HCT116 (cell line): Measurements from ENCODE around the gene WNT3A. TPM values are rescaled to one million over a fixed set of nuclear protein-coding genes. Genes with fewer than 3 reads are reported as not detected.

ENCODE experiments used
- ATAC-seq: fragments of 200-7000 bp; cut with Tn5 transposase; 2 replicates; pipeline ENCODE4 v1.9.1; 2020; ENCODE audit warnings: mild to moderate bottlenecking, moderate library complexity
- BruUV-seq: library from RNA; stranded (reverse); fragments of 400-500 nt; replicated peaks from 2 replicates; lab custom pipeline; 2021; lab: Mats Ljungman, UMichigan
- CTCF ChIA-PET: fragments of 300-600 bp; sonication (Branson Sonifier 250); formaldehyde crosslinking; loops from one replicate; lab custom pipeline; 2021; ENCODE audit warnings: antibody characterized with exemption; lab: Charles Lee
- POLR2A ChIA-PET: fragments of 300-600, 350-600 bp; sonication (Branson Sonifier 250); formaldehyde crosslinking; loops from one replicate; lab custom pipeline; 2021; ENCODE audit warnings: antibody characterized with exemption; lab: Charles Lee
- RAD21 ChIA-PET, 2 experiments: fragments of 300-600 bp; sonication (Branson Sonifier 250); formaldehyde crosslinking; loops; one replicate each; lab custom pipeline; 2023; ENCODE audit warnings: low total read pairs in 2 of 2; ENCODE audit not compliant: uncharacterized antibody in 2 of 2, unreplicated experiment in 2 of 2, low non-redundant PET in 1 of 2; lab: Charles Lee
- DNase-seq: peaks from one replicate; pipeline ENCODE4 v3.0.0-alpha.2; 2010; ENCODE audit warnings: low read depth, low spot score
- H2AFZ ChIP-seq: fragments of 200-600 bp; shearing (Covaris generic), sonication (generic); 2 replicates; pipeline ENCODE4 v1.6.1; 2017; ENCODE audit warnings: low read depth, mixed run types, mixed read lengths, antibody characterized with exemption, low read length; ENCODE audit not compliant: poor library complexity, severe bottlenecking
- H3K27ac ChIP-seq: 2 replicates; pipeline ENCODE4 v1.5.1; 2012; ENCODE audit warnings: low read depth, low read length
- H3K27me3 ChIP-seq: fragments of 200-600 bp; sonication (generic); 2 replicates; pipeline ENCODE4 v1.6.1; 2016; ENCODE audit warnings: mixed run types, low read length, mixed read lengths; ENCODE audit not compliant: insufficient read depth
- H3K36me3 ChIP-seq, 2 experiments: fragments of 200-500 bp in 1 of 2; fragments of 200-600 bp in 1 of 2; sonication (Bioruptor generic) in 1 of 2; sonication (generic) in 1 of 2; 2 replicates each; pipeline versions ENCODE4 v1.5.1 to v1.6.1; 2014 to 2016; ENCODE audit warnings: low read length in 2 of 2, inconsistent platforms in 1 of 2, mixed read lengths in 1 of 2, mixed run types in 1 of 2; ENCODE audit not compliant: insufficient read depth in 2 of 2, control insufficient read depth in 1 of 2
- H3K4me1 ChIP-seq, 2 experiments: fragments of 200-600 bp in 1 of 2; sonication (generic) in 1 of 2; 2 replicates each; pipeline versions ENCODE4 v1.5.1 to v1.6.1; 2012 to 2017; ENCODE audit warnings: low read length in 2 of 2, inconsistent platforms in 1 of 2, mild to moderate bottlenecking in 1 of 2, mixed read lengths in 1 of 2, mixed run types in 1 of 2, moderate library complexity in 1 of 2; ENCODE audit not compliant: insufficient read depth in 2 of 2, control insufficient read depth in 1 of 2
- H3K4me2 ChIP-seq: fragments of 200-600 bp; sonication (generic); 2 replicates; pipeline ENCODE4 v1.6.1; 2017; ENCODE audit warnings: mixed run types, low read length, mixed read lengths
- H3K4me3 ChIP-seq, 2 experiments: fragments of 200-600 bp in 1 of 2; sonication (generic) in 1 of 2; replicated peaks in 1 of 2; 2 replicates each; pipeline ENCODE4 v1.5.1; 2011 to 2016; ENCODE audit warnings: low read length in 2 of 2, control low read depth in 1 of 2, low read depth in 1 of 2, mild to moderate bottlenecking in 1 of 2, mixed read lengths in 1 of 2, mixed run types in 1 of 2
- H3K79me2 ChIP-seq: fragments of 200-600 bp; sonication (generic); 2 replicates; pipeline ENCODE4 v1.6.1; 2017; ENCODE audit warnings: mild to moderate bottlenecking, mixed run types, low read length, moderate library complexity, mixed read lengths; ENCODE audit not compliant: insufficient read depth
- H3K9ac ChIP-seq: fragments of 200-600 bp; sonication (generic); 2 replicates; pipeline ENCODE4 v1.6.1; 2016; ENCODE audit warnings: low read length, mixed read lengths
- H3K9me2 ChIP-seq: fragments of 200-600 bp; sonication (generic), shearing (Covaris generic); 2 replicates; pipeline ENCODE4 v1.6.1; 2017; ENCODE audit warnings: mixed run types, mild to moderate bottlenecking, moderate library complexity; ENCODE audit not compliant: insufficient read depth
- H3K9me3 ChIP-seq, 2 experiments: fragments of 200-500 bp in 1 of 2; fragments of 200-600 bp in 1 of 2; sonication (Bioruptor generic) in 1 of 2; sonication (generic) in 1 of 2; 2 replicates each; pipeline ENCODE4 v1.6.1; 2014 to 2017; ENCODE audit warnings: low read length in 2 of 2, mixed read lengths in 2 of 2, inconsistent platforms in 1 of 2, low read depth in 1 of 2, mild to moderate bottlenecking in 1 of 2, mixed run types in 1 of 2, moderate library complexity in 1 of 2; ENCODE audit not compliant: control insufficient read depth in 1 of 2, insufficient read depth in 1 of 2
- H4K20me1 ChIP-seq: fragments of 200-600 bp; sonication (generic), shearing (Covaris generic); 2 replicates; pipeline ENCODE4 v1.6.1; 2017; ENCODE audit warnings: mixed run types, mild to moderate bottlenecking, moderate library complexity; ENCODE audit not compliant: insufficient read depth
- ELF1 ChIP-seq: IDR thresholded peaks from 2 replicates; pipeline ENCODE4 v1.6.1; 2012; ENCODE audit warnings: low read depth, borderline replicate concordance
- EZH2 ChIP-seq: fragments of 200-600 bp; sonication (generic); IDR thresholded peaks from 2 replicates; pipeline ENCODE4 v1.6.1; 2017; ENCODE audit warnings: antibody characterized with exemption, mixed run types
- JUND ChIP-seq: IDR thresholded peaks from 2 replicates; pipeline ENCODE4 v1.6.1; 2012
- MAX ChIP-seq: IDR thresholded peaks from 2 replicates; pipeline ENCODE4 v1.6.1; 2012
- POLR2A ChIP-seq: IDR thresholded peaks from 2 replicates; pipeline ENCODE4 v1.7.0; 2011; ENCODE audit warnings: borderline replicate concordance; ENCODE audit not compliant: insufficient read depth, insufficient read length; ENCODE audit errors: extremely low read depth
- POLR2AphosphoS5 ChIP-seq: IDR thresholded peaks from 2 replicates; pipeline ENCODE4 v1.6.1; 2011; ENCODE audit warnings: mild to moderate bottlenecking, low read depth, low read length, moderate library complexity
- REST ChIP-seq: IDR thresholded peaks from 2 replicates; pipeline ENCODE4 v1.6.1; 2012; ENCODE audit warnings: low read depth
- SIN3A ChIP-seq: IDR thresholded peaks from 2 replicates; pipeline ENCODE4 v1.6.1; 2012; ENCODE audit warnings: low read depth
- SP1 ChIP-seq: IDR thresholded peaks from 2 replicates; pipeline ENCODE4 v1.6.1; 2012; ENCODE audit warnings: low read depth
- SRF ChIP-seq: IDR thresholded peaks from 2 replicates; pipeline ENCODE4 v1.6.1; 2012; ENCODE audit warnings: low read depth
- intact Hi-C: fragments of 100-400 bp; cut with micrococcal nuclease; formaldehyde crosslinking; loops from 2 replicates; pipeline ENCODE4 v1.10.0; 2022
- total RNA-seq: library from RNA; stranded (reverse); gene quantifications from one replicate; pipeline ENCODE4 v1.2.1, GENCODE V29; 2021; ENCODE audit not compliant: unreplicated experiment
- TF ChIP-seq, protein P1 (sequence below), 3 experiments: fragments of 200-600 bp in 1 of 3; sonication (generic) in 1 of 3; IDR thresholded peaks in 2 of 3; conservative IDR thresholded peaks in 1 of 3; 2 replicates each; pipeline ENCODE4 v1.5.1; 2012 to 2017; ENCODE audit warnings: low read depth in 2 of 3, low read length in 2 of 3, antibody characterized with exemption in 1 of 3, borderline replicate concordance in 1 of 3, control low read depth in 1 of 3, mild to moderate bottlenecking in 1 of 3, mixed read lengths in 1 of 3, mixed run types in 1 of 3, moderate library complexity in 1 of 3; ENCODE audit not compliant: insufficient read depth in 1 of 3

Gene WNT3A
- total RNA-seq, 1 experiment from 2014 or later, result 3.7 TPM

GRCh38 chr1:228022571-228023293, 15.9 kb downstream of the WNT3A start:
- H2AFZ ChIP-seq, result no peak overlapping the region
- no peak overlapping the region for H3K4me3 ChIP-seq
- H3K79me2 ChIP-seq, result no peaks in the 10 kb centered on the region
- no peak overlapping the region for H3K9ac ChIP-seq
- H3K9me2 ChIP-seq, result no peaks in the 10 kb centered on the region
- H3K27ac ChIP-seq, result no peak overlapping the region
- no peaks in the 10 kb centered on the region for H3K4me1 ChIP-seq
- ChIA-PET POLR2A (no interaction called here), RAD21 (no interaction called here), CTCF (no interaction called here)
- no peaks in the 10 kb centered on the region for H3K27me3 ChIP-seq
- intact Hi-C loops, result no loop called here
- H3K9me3 ChIP-seq, result no peaks in the 10 kb centered on the region
- no TSS peak for BruUV-seq
- ATAC-seq (no peak), DNase-seq (no peak)
- TF ChIP-seq REST (no peak), POLR2AphosphoS5 (no peak), ELF1 (no peak), SRF (no peak), MAX (no peak), POLR2A (no peak), SIN3A (no peak), EZH2 (no peak), SP1 (no peak), JUND (no peak)
- TF ChIP-seq, protein P1, sequence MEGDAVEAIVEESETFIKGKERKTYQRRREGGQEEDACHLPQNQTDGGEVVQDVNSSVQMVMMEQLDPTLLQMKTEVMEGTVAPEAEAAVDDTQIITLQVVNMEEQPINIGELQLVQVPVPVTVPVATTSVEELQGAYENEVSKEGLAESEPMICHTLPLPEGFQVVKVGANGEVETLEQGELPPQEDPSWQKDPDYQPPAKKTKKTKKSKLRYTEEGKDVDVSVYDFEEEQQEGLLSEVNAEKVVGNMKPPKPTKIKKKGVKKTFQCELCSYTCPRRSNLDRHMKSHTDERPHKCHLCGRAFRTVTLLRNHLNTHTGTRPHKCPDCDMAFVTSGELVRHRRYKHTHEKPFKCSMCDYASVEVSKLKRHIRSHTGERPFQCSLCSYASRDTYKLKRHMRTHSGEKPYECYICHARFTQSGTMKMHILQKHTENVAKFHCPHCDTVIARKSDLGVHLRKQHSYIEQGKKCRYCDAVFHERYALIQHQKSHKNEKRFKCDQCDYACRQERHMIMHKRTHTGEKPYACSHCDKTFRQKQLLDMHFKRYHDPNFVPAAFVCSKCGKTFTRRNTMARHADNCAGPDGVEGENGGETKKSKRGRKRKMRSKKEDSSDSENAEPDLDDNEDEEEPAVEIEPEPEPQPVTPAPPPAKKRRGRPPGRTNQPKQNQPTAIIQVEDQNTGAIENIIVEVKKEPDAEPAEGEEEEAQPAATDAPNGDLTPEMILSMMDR (IDR thresholded peaks at IDR 0.05 in 2 of 3, conservative IDR thresholded peaks at IDR 0.05 in 1 of 3; ENCODE audit: borderline replicate concordance in 1 of 3, insufficient read depth in 1 of 3, low read depth in 2 of 3, low read length in 2 of 3), result no peak
- H3K4me2 ChIP-seq, result no peak overlapping the region
- no peaks in the 10 kb centered on the region for H4K20me1 ChIP-seq
- no peaks in the 10 kb centered on the region for H3K36me3 ChIP-seq
